GM12872 (cell line): ENCODE results near the gene KIF26A.
A peak's percentile ranks its signal among the peaks of the same experiment; 100 is the strongest.

Experiments
- TF ChIP-seq, protein P1 (sequence below): IDR thresholded peaks from 3 replicates; pipeline ENCODE4 v1.5.1; 2011; ENCODE audit warnings: low read depth, mild to moderate bottlenecking, low read length, moderate library complexity; ENCODE audit not compliant: insufficient read depth

Gene KIF26A

DNA sequence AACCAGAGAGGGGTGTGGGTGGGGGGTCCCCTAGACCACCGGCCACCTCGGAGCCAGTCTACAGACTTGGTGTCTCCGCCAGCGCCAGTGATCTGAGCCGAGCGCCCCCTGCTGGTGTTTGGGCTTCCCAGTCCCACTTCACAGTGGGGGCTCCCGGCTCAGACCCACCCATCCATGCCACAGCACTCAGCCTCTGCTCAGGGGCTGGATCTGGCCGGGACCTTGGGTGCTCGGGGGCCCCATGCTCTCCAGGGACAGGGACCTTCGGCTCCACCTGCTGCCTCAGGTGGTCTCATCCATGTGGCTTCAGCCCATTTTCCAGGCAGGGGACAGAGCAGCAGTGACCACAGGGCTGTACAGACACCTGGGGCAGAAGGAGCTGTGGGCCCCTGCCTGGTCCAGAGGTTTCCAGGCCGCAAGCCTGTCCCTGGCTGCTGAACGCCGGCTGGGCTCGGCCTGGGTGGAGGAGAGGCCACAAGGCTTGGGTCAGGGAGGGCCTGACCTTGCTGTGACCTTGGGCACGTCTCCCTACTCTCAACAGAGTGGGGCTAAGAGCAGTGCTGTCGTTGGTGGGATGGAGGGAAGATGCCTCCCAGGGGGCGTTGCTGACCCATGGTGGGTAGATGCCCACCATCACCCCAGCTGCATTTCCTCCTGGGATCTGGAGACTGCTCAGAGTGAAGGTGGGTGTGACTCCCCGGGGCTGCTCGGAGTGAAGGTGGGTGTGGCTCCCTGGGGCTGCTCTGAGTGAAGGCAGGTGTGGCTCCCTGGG, 86.3 kb downstream of the KIF26A start:
- TF ChIP-seq, protein P1, sequence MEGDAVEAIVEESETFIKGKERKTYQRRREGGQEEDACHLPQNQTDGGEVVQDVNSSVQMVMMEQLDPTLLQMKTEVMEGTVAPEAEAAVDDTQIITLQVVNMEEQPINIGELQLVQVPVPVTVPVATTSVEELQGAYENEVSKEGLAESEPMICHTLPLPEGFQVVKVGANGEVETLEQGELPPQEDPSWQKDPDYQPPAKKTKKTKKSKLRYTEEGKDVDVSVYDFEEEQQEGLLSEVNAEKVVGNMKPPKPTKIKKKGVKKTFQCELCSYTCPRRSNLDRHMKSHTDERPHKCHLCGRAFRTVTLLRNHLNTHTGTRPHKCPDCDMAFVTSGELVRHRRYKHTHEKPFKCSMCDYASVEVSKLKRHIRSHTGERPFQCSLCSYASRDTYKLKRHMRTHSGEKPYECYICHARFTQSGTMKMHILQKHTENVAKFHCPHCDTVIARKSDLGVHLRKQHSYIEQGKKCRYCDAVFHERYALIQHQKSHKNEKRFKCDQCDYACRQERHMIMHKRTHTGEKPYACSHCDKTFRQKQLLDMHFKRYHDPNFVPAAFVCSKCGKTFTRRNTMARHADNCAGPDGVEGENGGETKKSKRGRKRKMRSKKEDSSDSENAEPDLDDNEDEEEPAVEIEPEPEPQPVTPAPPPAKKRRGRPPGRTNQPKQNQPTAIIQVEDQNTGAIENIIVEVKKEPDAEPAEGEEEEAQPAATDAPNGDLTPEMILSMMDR, result peak; percentile 57

DNA sequence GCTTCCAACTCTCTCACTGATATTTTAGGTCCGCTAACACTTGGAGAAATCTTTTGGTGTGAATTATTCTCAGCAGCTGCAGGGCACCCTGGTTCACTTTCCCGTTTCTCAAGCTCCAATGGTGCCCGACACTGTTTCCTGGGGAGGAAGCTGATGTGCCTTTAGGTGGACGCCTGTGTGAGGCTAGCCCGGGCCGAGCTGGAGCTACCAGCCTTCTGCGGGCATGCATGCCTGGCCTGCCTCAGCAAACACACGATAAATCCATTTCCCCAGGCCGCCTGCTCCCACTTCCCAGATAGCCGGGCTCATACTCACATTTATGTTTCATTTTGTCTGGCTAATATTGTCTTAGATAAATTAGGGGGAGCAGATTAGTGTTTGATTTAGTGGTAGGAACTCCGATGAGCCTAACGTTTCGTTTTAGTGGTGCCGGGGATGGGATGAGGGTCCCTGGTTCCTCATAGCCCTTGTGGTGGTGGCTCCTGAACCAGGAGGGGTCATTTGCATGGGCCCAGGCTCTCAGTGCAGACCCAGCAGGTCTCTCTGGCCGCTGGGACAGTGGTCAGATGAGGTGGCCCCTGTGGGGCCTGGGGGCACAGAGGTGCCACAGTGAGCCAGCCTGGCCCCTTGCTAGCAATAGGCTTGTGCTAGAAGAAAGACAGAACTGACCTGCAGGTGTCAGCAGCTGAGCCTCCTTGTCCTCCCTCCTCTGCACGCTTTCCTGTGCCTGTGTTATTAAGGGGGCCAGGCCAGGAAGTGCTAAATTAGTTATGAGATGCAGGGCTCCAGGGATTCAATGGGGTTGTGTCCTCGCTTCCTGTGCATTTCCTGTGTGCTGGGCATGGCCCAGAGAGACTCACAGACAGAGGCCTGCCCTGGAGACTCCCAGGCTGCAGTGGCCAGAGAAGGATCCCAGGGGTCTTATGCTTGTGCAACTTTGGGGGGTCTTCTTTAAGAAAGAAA, 88.3 kb downstream of the KIF26A start:
- TF ChIP-seq, protein P1, result no peak

DNA sequence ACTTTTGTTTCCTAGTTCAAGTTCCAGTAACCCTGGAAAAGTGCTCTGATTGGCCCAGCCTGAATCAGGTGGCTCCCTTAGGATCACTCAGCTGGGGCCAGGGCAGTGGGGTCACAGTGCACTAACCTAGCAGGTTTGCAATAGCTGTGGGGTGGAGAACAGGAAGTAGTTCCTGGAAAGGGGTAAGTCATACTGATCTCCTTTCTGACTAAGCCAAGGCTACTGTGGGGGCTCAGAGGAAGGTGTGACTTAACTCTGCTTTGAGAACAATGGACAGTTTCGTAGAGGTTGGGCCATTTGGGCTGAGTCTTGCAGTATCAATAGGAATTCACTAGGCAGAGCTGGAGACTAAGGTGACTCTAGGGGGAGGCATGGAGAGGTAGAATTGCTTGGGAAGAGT, 89.4 kb downstream of the KIF26A start:
- TF ChIP-seq, protein P1, result no peak

DNA sequence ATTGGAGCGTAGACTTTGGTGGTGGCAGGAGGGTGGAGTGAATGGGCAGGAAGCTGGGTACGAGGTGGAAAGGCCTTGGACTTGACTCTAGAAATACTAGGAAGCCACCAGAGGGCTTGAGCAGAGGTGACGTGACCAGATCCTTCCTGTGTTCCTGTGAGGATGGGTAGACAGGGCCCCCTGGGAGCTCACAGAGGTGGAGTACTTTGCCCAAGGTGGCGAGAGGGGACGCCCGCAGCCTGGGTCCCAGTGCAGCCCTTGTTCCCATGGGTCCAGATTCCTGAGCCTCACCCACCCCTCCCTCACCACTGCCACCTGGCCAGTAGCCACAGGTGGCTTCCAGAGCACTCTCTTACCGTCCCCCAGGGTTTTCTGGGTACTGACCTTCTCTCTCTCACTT, 89.8 kb downstream of the KIF26A start:
- TF ChIP-seq, protein P1, result no peak

DNA sequence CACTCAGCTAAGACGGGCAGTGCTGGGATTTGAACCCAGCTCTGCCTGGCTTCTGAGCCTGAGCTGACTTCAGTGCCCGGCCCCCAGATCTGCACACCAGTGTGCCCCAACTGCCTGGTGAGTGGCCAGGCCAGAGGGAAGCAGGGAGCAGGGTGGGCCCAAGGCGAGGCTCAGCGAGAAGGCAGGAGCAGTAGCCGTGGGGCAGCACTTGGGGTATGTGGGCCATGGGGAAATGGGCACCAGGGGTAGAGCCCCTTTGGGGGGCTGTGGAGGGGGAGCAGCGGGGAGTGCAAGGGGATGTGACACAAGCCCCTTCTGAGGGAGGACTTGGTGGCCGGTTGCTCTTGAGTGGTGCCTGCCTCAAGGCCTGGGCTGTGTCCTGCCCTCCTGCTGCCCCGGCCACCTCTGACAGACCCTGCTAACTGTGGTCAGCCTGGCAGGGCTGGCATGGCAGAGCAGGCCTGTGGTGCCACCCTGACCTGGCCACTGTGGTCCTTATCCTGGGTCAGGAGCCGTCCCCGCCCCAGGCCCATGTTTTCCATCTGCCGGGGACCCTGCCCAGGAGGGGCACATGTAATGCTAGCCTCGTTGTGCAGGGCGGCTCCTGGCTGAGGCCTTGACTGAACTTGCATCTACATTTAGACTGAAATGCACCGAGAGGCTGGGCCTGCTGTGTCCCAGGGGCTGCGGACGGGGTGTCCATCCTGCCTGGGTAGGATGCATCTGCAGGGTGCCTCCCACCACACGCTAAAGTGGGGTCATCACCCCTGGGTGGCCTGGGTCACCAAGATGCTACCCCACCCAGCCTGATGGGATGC, 90.5 kb downstream of the KIF26A start:
- TF ChIP-seq, protein P1, result no peak

DNA sequence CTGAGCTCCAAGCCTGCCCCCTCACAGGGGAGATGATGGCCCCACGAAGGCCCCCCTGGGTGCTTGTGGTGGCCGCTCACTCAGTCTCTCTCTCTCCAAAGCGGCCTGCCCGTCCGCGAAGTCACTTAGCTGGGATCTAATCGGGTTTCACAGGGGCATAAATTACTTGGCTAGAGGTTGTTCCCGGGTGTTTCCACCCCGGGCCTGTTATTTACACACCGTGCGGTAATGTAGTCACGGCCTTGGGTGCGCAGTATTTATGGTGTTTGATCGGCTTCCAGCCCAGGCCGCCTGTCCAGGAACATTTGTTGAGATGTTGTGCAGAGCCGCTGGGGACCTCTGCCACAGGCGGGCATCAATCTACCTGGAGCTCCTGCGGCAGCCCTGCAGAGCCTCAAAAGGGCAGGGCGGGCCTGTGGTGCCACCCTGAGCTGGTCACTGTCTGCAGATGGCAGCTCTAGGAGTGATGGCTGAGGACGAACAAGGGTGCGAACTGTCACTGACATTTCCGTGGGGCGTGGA, 91.2 kb downstream of the KIF26A start:
- TF ChIP-seq, protein P1, result no peak
